MM.1S (cell line): ENCODE results near the gene ARRDC2.

Experiments used
- DNase-seq: peaks from one replicate; pipeline ENCODE4 v3.0.0-alpha.2; 2015
- H2AFZ ChIP-seq: fragments of 300-600 bp; sonication (generic); 2 replicates; pipeline ENCODE4 v1.6.0; 2016; ENCODE audit warnings: antibody characterized with exemption, low read length
- H3F3A ChIP-seq: fragments of 300-600 bp; sonication (generic); 2 replicates; pipeline ENCODE4 v1.6.1; 2016; ENCODE audit warnings: mild to moderate bottlenecking, antibody characterized with exemption, low read length, moderate library complexity, mixed read lengths; ENCODE audit not compliant: insufficient read depth
- H3K27ac ChIP-seq: fragments of 300-600 bp; sonication (generic); 2 replicates; pipeline ENCODE4 v1.5.1; 2016; ENCODE audit warnings: mild to moderate bottlenecking, low read length
- H3K27me3 ChIP-seq: fragments of 300-600 bp; sonication (generic); replicated peaks from 2 replicates; pipeline ENCODE4 v1.6.0; 2016; ENCODE audit warnings: low read length; ENCODE audit not compliant: insufficient read depth
- H3K36me3 ChIP-seq: fragments of 300-600 bp; sonication (generic); replicated peaks from 2 replicates; pipeline ENCODE4 v1.6.1; 2016; ENCODE audit warnings: mild to moderate bottlenecking, low read length, mixed read lengths; ENCODE audit not compliant: insufficient read depth
- H3K4me1 ChIP-seq: fragments of 300-600 bp; sonication (generic); 2 replicates; pipeline ENCODE4 v1.6.1; 2016; ENCODE audit warnings: low read length, mixed read lengths
- H3K4me2 ChIP-seq: fragments of 300-600 bp; sonication (generic); 2 replicates; pipeline ENCODE4 v1.6.0; 2016; ENCODE audit warnings: low read depth, low read length
- H3K4me3 ChIP-seq: fragments of 300-600 bp; sonication (generic); 2 replicates; pipeline ENCODE4 v1.5.1; 2016; ENCODE audit warnings: low read length, mixed read lengths
- H3K79me2 ChIP-seq: fragments of 300-600 bp; sonication (generic); 2 replicates; pipeline ENCODE4 v1.6.1; 2016; ENCODE audit warnings: mixed run types, low read length, mixed read lengths
- H3K9ac ChIP-seq: fragments of 300-600 bp; sonication (generic); 2 replicates; pipeline ENCODE4 v1.6.1; 2016; ENCODE audit warnings: low read length, mixed read lengths
- H3K9me2 ChIP-seq: fragments of 300-600 bp; sonication (generic); replicated peaks from 2 replicates; pipeline ENCODE4 v1.6.1; 2016; ENCODE audit warnings: mild to moderate bottlenecking, low read length, mixed read lengths; ENCODE audit not compliant: insufficient read depth
- H3K9me3 ChIP-seq: fragments of 300-600 bp; sonication (generic); replicated peaks from 2 replicates; pipeline ENCODE4 v1.6.1; 2016; ENCODE audit warnings: mild to moderate bottlenecking, low read length, mixed read lengths; ENCODE audit not compliant: insufficient read depth
- H4K20me1 ChIP-seq: fragments of 300-600 bp; sonication (generic); 2 replicates; pipeline ENCODE4 v1.6.1; 2016; ENCODE audit warnings: mild to moderate bottlenecking, low read length, moderate library complexity, mixed read lengths; ENCODE audit not compliant: insufficient read depth
- CTCF ChIP-seq: fragments of 300-600 bp; sonication (generic); IDR thresholded peaks from 2 replicates; pipeline ENCODE4 v1.5.1; 2016; ENCODE audit warnings: antibody characterized with exemption, low read length, mixed read lengths
- EZH2 ChIP-seq: fragments of 300-600 bp; sonication (generic); optimal IDR thresholded peaks from 2 replicates; pipeline ENCODE3; 2017; ENCODE audit warnings: low read depth, mild to moderate bottlenecking, antibody characterized with exemption, low read length, mixed read lengths
- EZH2phosphoT487 ChIP-seq: fragments of 300-600 bp; sonication (generic); IDR thresholded peaks from 2 replicates; pipeline ENCODE4 v1.6.1; 2018; ENCODE audit warnings: antibody characterized with exemption, low read length

ARRDC2 gene

GRCh38 chr19:17998827-17999150, 9.2 kb upstream of the ARRDC2 start:
- H3K4me2 ChIP-seq: no peak overlapping the region
- H3K9me3 ChIP-seq: no peaks in the 10 kb centered on the region
- H3K9ac ChIP-seq: no peak overlapping the region
- no peaks in the 10 kb centered on the region for H3F3A ChIP-seq
- H3K4me3 ChIP-seq: no peak overlapping the region
- H4K20me1 ChIP-seq: no peaks in the 10 kb centered on the region
- H3K27me3 ChIP-seq: peaks cover 85% of the 10 kb centered on the region
- H3K9me2 ChIP-seq: no peaks in the 10 kb centered on the region
- H2AFZ ChIP-seq: no peak overlapping the region
- no peaks in the 10 kb centered on the region for H3K36me3 ChIP-seq
- no peaks in the 10 kb centered on the region for H3K79me2 ChIP-seq
- no peaks in the 10 kb centered on the region for H3K4me1 ChIP-seq
- DNase-seq: no peak
- TF ChIP-seq EZH2phosphoT487: no peak
- no peak for TF ChIP-seq EZH2
- TF ChIP-seq CTCF: no peak
- no peak overlapping the region for H3K27ac ChIP-seq

GRCh38 chr19:17999684-18000479, 8.1 kb upstream of the ARRDC2 start:
- Histone ChIP-seq H3K4me1 (no peaks in the 10 kb centered on the region), H3K27ac (no peak overlapping the region), H2AFZ (no peak overlapping the region), H3K9me2 (no peaks in the 10 kb centered on the region), H3K36me3 (no peaks in the 10 kb centered on the region), H3K4me3 (no peak overlapping the region), H3K9ac (no peak overlapping the region), H4K20me1 (no peaks in the 10 kb centered on the region), H3K27me3 (peaks cover 75% of the 10 kb centered on the region), H3K4me2 (no peak overlapping the region), H3K9me3 (no peaks in the 10 kb centered on the region), H3K79me2 (no peaks in the 10 kb centered on the region), H3F3A (no peaks in the 10 kb centered on the region)
- no peak for DNase-seq
- TF ChIP-seq EZH2phosphoT487 (no peak), EZH2 (no peak), CTCF (no peak)

GRCh38 chr19:18000480-18000914, 7.5 kb upstream of the ARRDC2 start:
- Histone ChIP-seq H3K27ac (no peak overlapping the region), H3K9me3 (no peaks in the 10 kb centered on the region), H3K9me2 (no peaks in the 10 kb centered on the region), H3K4me2 (no peak overlapping the region), H2AFZ (no peak overlapping the region), H3K4me3 (no peak overlapping the region), H3K79me2 (no peaks in the 10 kb centered on the region), H3K36me3 (no peaks in the 10 kb centered on the region), H3K27me3 (peaks cover 69% of the 10 kb centered on the region), H4K20me1 (no peaks in the 10 kb centered on the region), H3K9ac (no peak overlapping the region), H3K4me1 (no peaks in the 10 kb centered on the region), H3F3A (no peaks in the 10 kb centered on the region)
- TF ChIP-seq CTCF (no peak), EZH2 (no peak)
- DNase-seq: no peak
